Fibroblast of pulmonary artery (primary cell): ENCODE measurements around the gene LENEP.

Experiments used
- DNase-seq: peaks from one replicate; pipeline ENCODE4 v3.0.0-alpha.2; 2010; ENCODE audit warnings: low read depth
- H3K4me3 ChIP-seq: replicated peaks from 2 replicates; pipeline ENCODE4 v1.5.1; 2011; ENCODE audit warnings: low read depth, mild to moderate bottlenecking, control low read depth, low read length, moderate library complexity
- TF ChIP-seq, protein P1 (sequence below): IDR thresholded peaks from 2 replicates; pipeline ENCODE4 v1.5.1; 2011; ENCODE audit warnings: mild to moderate bottlenecking, control low read depth, low read length, inconsistent platforms; ENCODE audit errors: missing control alignments

Gene LENEP

DNA sequence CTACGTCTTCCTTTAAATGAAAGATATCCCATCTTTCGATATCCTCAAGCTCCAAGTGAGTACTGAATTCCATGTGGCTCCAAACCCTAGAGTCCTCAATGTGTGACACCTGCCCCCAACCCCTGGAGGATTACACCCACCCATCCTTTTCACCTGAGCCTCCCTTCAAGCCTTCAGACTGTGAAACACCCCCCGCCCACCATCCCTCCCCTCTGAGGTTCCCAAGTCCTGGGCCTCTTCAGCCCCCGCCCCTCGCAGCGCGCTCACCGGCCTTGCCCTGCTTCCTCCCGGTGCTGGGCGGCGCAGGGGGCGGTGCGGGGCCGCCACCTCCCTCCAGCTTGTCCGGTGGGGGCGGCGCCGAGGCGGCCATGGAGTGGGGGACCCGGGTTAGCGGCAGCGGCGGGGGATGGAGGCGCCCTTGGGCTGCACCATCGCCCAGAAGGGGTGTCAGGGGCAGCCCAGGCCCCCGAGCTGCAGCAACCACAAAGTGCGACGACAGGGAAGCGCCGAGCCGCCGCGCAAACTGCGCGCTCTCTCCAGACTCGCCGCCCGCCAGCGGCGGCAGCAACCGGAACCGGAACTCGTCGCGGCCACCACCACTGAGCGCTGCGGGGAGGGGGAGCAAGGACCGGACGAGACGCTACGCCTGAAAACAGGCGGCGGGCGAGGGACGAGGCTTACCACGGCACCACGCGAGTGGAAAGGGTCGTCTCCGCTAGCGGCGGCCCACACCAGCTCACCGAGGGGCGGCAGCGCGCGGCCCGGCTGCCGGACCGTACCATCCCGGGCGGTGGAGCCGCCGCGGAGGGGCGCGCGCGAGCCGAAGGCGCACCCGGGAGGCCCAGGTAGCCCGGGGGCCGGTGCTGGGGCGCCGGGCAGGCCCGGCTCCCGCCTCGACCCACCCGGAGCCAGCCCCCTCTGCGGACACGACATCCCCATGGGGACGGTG lies 31.9 kb upstream of the LENEP start, which contains the start of gene PYGO2:
TSS of gene PYGO2 (minus strand) at position 576 of the 949 bp plus-strand sequence. CDS start at position 370, 206 bp downstream.
- H3K4me3 ChIP-seq, result peak within 1 kb of the TSS; percentile 68
- peak; percentile 76 for DNase-seq
- TF ChIP-seq, protein P1, sequence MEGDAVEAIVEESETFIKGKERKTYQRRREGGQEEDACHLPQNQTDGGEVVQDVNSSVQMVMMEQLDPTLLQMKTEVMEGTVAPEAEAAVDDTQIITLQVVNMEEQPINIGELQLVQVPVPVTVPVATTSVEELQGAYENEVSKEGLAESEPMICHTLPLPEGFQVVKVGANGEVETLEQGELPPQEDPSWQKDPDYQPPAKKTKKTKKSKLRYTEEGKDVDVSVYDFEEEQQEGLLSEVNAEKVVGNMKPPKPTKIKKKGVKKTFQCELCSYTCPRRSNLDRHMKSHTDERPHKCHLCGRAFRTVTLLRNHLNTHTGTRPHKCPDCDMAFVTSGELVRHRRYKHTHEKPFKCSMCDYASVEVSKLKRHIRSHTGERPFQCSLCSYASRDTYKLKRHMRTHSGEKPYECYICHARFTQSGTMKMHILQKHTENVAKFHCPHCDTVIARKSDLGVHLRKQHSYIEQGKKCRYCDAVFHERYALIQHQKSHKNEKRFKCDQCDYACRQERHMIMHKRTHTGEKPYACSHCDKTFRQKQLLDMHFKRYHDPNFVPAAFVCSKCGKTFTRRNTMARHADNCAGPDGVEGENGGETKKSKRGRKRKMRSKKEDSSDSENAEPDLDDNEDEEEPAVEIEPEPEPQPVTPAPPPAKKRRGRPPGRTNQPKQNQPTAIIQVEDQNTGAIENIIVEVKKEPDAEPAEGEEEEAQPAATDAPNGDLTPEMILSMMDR, result no peak

DNA sequence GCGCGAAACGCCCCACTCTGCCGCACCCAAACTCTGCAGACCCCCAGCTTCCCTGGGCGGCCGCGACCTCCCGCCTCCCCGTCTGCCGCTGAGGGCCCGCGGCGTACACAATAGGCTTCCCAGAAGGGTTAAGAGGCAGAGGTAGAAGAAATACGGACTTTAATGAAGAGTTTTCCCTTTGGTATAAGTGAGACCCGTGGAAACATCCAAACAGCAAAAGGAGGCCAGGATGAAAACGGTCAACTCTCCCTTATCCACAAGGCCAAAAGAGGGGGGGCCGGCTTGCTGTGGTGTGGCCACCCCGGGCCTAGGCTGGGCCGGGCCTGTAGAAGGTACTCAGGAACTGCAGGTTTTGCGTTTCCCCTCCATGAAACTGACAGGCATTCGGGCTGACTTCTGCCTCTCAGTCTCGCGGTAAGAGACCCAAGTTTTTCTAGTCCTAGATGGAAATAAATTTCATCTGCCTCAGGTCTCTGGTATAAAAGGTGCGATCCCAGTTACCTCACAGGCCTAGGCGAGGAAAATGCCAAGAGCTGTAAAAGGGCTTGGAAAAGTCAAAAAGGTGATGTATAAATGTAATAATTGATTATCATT lies 31.1 kb upstream of the LENEP start:
- TF ChIP-seq, protein P1, result no peak
- no peak for DNase-seq
- H3K4me3 ChIP-seq, result peak overlapping the region; percentile 68

GRCh38 chr1:154962795-154963330 lies 30.5 kb upstream of the LENEP start:
- H3K4me3 ChIP-seq, result peak overlapping the region; percentile 68
- TF ChIP-seq, protein P1, result no peak
- no peak for DNase-seq

GRCh38 chr1:154963643-154964042 lies 29.7 kb upstream of the LENEP start:
- no peak for DNase-seq
- TF ChIP-seq, protein P1, result no peak
- no peak overlapping the region for H3K4me3 ChIP-seq

DNA sequence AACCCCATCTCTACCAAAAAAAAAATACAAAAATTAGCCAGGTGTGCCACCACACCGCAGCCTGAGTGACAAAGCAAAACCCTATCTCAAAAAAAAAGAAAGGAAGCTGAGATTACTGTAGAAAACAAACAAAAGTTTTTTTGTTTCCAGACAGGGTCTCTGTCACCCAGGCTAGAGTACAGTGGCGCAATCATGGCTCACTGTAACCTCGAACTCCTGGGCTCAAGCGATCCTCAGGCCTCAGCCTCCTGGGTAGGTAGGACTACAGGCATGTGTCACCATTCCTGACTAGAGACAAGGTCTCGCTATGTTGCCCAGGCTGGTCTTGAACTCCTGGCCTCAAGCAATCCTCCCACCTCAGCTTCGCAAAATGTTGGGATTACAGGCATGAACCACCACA lies 29.0 kb upstream of the LENEP start:
- no peak for DNase-seq
- TF ChIP-seq, protein P1, result no peak
- no peak overlapping the region for H3K4me3 ChIP-seq

- TF ChIP-seq, protein P1, result no peak
- H3K4me3 ChIP-seq, result no peak overlapping the region
- DNase-seq, result no peak
These were observed 27.3 kb upstream of the LENEP start for GRCh38 chr1:154966111-154966510.
